ENCODE results near the gene LRCH4. TPM values are rescaled to one million over a fixed set of nuclear protein-coding genes. Genes with fewer than 3 reads are reported as not detected.

The LRCH4 gene
- total and polyA plus RNA-seq, 9 of the 15 experiments (the other 6 are each of a cell fraction or from before 2014, with no cell fraction given) = 0.06 to 63.3 (median 15.0) TPM

GRCh38 chr7:100626530-100627237 is 40.8 kb upstream of the LRCH4 start (continued):
- TF ChIP-seq, protein P1, sequence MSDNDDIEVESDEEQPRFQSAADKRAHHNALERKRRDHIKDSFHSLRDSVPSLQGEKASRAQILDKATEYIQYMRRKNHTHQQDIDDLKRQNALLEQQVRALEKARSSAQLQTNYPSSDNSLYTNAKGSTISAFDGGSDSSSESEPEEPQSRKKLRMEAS (CRISPR knock-in tag; IDR thresholded peaks at IDR 0.05) = 0 out of 2 replicates have a peak, but pooled peaks have one; percentile 25
- TF ChIP-seq TARDBP (IDR thresholded peaks at IDR 0.05) (no peak), NR1H2 (CRISPR knock-in tag; IDR thresholded peaks at IDR 0.05) (0 out of 2 replicates have a peak, but pooled peaks have one; percentile 32), HDAC2 (IDR thresholded peaks at IDR 0.05) (no peak), ZNF232 (CRISPR knock-in tag; IDR thresholded peaks at IDR 0.05) (no peak), VEZF1 (CRISPR knock-in tag; IDR thresholded peaks at IDR 0.05) (peak; percentile 72), SIN3A (IDR thresholded peaks at IDR 0.05; ENCODE audit: borderline replicate concordance in 2 of 2, control insufficient read depth in 1 of 2, low read depth in 2 of 2, low read length in 2 of 2) (peak; percentile 47 to 84; a peak in 1 of 4 replicates), CXXC5 (CRISPR knock-in tag; IDR thresholded peaks at IDR 0.05) (peak; percentile 71), HNRNPLL (IDR thresholded peaks at IDR 0.05; ENCODE audit: low read depth, low read length, poor library complexity, severe bottlenecking) (peak; percentile 38), POLR2B (IDR thresholded peaks at IDR 0.05; ENCODE audit: low read depth, partially characterized antibody) (peak; percentile 41), ATF1 (CRISPR knock-in tag; IDR thresholded peaks at IDR 0.05) (no peak), ATF1 (tag; IDR thresholded peaks at IDR 0.05) (peak; percentile 54; the same call in 1 of the 2 replicates), EGR1 (conservative IDR thresholded peaks at IDR 0.05) (peak; percentile 89), POLR2A (conservative IDR thresholded peaks at IDR 0.05) (peak; percentile 71; the same call in 1 of the 2 replicates), NUFIP1 (IDR thresholded peaks at IDR 0.05; ENCODE audit: partially characterized antibody) (no peak), KDM2B (CRISPR knock-in tag; IDR thresholded peaks at IDR 0.05) (0 out of 2 replicates have a peak, but pooled peaks have one; percentile 31), TAF1 (IDR thresholded peaks at IDR 0.05; ENCODE audit: control insufficient read depth, extremely low read depth, insufficient read depth, low read length, severe bottlenecking) (peak; percentile 72), PTBP1 (IDR thresholded peaks at IDR 0.05; ENCODE audit: low read depth, low read length) (no peak), MAZ (CRISPR knock-in tag; conservative IDR thresholded peaks at IDR 0.05 in 1 of 2, IDR thresholded peaks at IDR 0.05 in 1 of 2) (0 out of 4 replicates have a peak, but pooled peaks of 1 of the 2 experiments have one; percentile 26), GABPB1 (CRISPR knock-in tag; IDR thresholded peaks at IDR 0.05) (peak; percentile 52; the same call in 1 of the 2 replicates), PKNOX1 (IDR thresholded peaks at IDR 0.05) (peak; percentile 62), CREB1 (IDR thresholded peaks at IDR 0.05) (peak; percentile 52; the same call in 1 of the 2 replicates), CREB1 (CRISPR knock-in tag; IDR thresholded peaks at IDR 0.05) (no peak), HCFC1 (IDR thresholded peaks at IDR 0.05; ENCODE audit: low read depth, low read length) (no peak), GTF2E2 (tag; IDR thresholded peaks at IDR 0.05) (no peak), SUPT5H (IDR thresholded peaks at IDR 0.05) (peak; percentile 65)
- TF ChIP-seq, protein P2, sequence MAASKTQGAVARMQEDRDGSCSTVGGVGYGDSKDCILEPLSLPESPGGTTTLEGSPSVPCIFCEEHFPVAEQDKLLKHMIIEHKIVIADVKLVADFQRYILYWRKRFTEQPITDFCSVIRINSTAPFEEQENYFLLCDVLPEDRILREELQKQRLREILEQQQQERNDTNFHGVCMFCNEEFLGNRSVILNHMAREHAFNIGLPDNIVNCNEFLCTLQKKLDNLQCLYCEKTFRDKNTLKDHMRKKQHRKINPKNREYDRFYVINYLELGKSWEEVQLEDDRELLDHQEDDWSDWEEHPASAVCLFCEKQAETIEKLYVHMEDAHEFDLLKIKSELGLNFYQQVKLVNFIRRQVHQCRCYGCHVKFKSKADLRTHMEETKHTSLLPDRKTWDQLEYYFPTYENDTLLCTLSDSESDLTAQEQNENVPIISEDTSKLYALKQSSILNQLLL (CRISPR knock-in tag; IDR thresholded peaks at IDR 0.05; ENCODE audit: borderline replicate concordance) = no peak

Data from K562 (cell line).